ENCODE data around the gene CD164L2. TPM values are rescaled to one million over a fixed set of nuclear protein-coding genes. Genes with fewer than 3 reads are reported as not detected.

The CD164L2 gene
- total and polyA plus RNA-seq, 7 donors: not detected

- Histone ChIP-seq H3K27me3 (ENCODE audit: insufficient read depth in 3 of 3, low read length in 2 of 3) (no peaks in the 10 kb centered on the region), H3K27ac (peak overlapping the region; percentile 86), H3K36me3 (ENCODE audit: insufficient read depth in 1 of 2, low read depth in 1 of 2) (peaks cover 0 to 30% of the 10 kb centered on the region in 2 donors), H3K9me3 (no peaks in the 10 kb centered on the region), H3K4me3 (peak overlapping the region; percentile 72), H3K4me1 (peaks cover 17% of the 10 kb centered on the region)
- ATAC-seq (peak; percentile 61 to 71 (median 64)), DNase-seq (peak; percentile 90 to 93)
- 0 to 1% (median 1%) methylated on average over 29 to 30 of the region's 30 CpGs for WGBS, 3 donors
- intact Hi-C loops (cut with DNase I): loop anchor here in 1 of 2 donors (1.0 kb wide), 1 partner anchor 22 kb away; no protein-coding TSS in a partner anchor
- TF ChIP-seq CTCF (IDR thresholded peaks at IDR 0.05): no peak
Measured at GRCh38 chr1:27366113-27366410, 17.1 kb downstream of the CD164L2 start.

GRCh38 chr1:27365372-27366112 is 17.6 kb downstream of the CD164L2 start:
- no peak for TF ChIP-seq CTCF (IDR thresholded peaks at IDR 0.05)
- no peaks in the 10 kb centered on the region for H3K9me3 ChIP-seq
- peak overlapping the region; percentile 72 for H3K4me3 ChIP-seq
- H3K27me3 ChIP-seq (ENCODE audit: insufficient read depth in 3 of 3, low read length in 2 of 3): no peaks in the 10 kb centered on the region
- H3K4me1 ChIP-seq: peaks cover 17% of the 10 kb centered on the region
- peak; percentile 76 to 84 (median 78) for ATAC-seq
- intact Hi-C loops (cut with DNase I): loop anchor here in 1 of 2 donors (1.0 kb wide), 1 partner anchor 23 kb away; no protein-coding TSS in a partner anchor
- peaks cover 0 to 34% of the 10 kb centered on the region in 2 donors for H3K36me3 ChIP-seq (ENCODE audit: insufficient read depth in 1 of 2, low read depth in 1 of 2)
- DNase-seq: peak; percentile 89 to 93
- WGBS, 3 donors: 3 to 4% (median 4%) methylated on average over 36 to 40 of the region's 40 CpGs
- H3K27ac ChIP-seq: peak overlapping the region; percentile 86

GRCh38 chr1:27364696-27365371 is 18.3 kb downstream of the CD164L2 start:
- no peaks in the 10 kb centered on the region for H3K27me3 ChIP-seq (ENCODE audit: insufficient read depth in 3 of 3, low read length in 2 of 3)
- H3K27ac ChIP-seq: peak overlapping the region; percentile 86
- no peaks in the 10 kb centered on the region for H3K9me3 ChIP-seq
- DNase-seq: no peak
- intact Hi-C loops (cut with DNase I): loop anchor here in 1 of 2 donors (5.0 kb wide), 1 partner anchor 38 kb away; no protein-coding TSS in a partner anchor
- 69 to 77% (median 73%) methylated on average over 11 of the region's 11 CpGs for WGBS, 3 donors
- H3K4me1 ChIP-seq: peaks cover 17% of the 10 kb centered on the region
- peak in 1 of 4 donors; percentile 1 for ATAC-seq
- TF ChIP-seq CTCF (IDR thresholded peaks at IDR 0.05): no peak
- H3K36me3 ChIP-seq (ENCODE audit: insufficient read depth in 1 of 2, low read depth in 1 of 2): peaks cover 0 to 36% of the 10 kb centered on the region in 2 donors
- peak overlapping the region; percentile 72 for H3K4me3 ChIP-seq

- H3K27ac ChIP-seq: no peak overlapping the region
- intact Hi-C loops (cut with DNase I): loop anchor here in 1 of 2 donors (5.0 kb wide), 1 partner anchor 37 kb away; no protein-coding TSS in a partner anchor
- DNase-seq (no peak), ATAC-seq (no peak)
- H3K27me3 ChIP-seq (ENCODE audit: insufficient read depth in 3 of 3, low read length in 2 of 3): no peaks in the 10 kb centered on the region
- H3K9me3 ChIP-seq: no peaks in the 10 kb centered on the region
- peaks cover 0 to 44% of the 10 kb centered on the region in 2 donors for H3K36me3 ChIP-seq (ENCODE audit: insufficient read depth in 1 of 2, low read depth in 1 of 2)
- TF ChIP-seq CTCF (IDR thresholded peaks at IDR 0.05): no peak
- 87 to 90% (median 89%) methylated on average over 26 of the region's 26 CpGs for WGBS, 3 donors
- H3K4me3 ChIP-seq: peak overlapping the region; percentile 72
- peaks cover 17% of the 10 kb centered on the region for H3K4me1 ChIP-seq
Measured at GRCh38 chr1:27363766-27364695, 19.1 kb downstream of the CD164L2 start.

Measured in psoas muscle (tissue), 8 donors.